HG03460 (cell line): Measurements from ENCODE around the gene CCL21.

Source experiments
- ATAC-seq: cut with Tn5 transposase; IDR thresholded peaks from one replicate; pipeline ENCODE4 v1.9.1; 2021; ENCODE audit not compliant: unreplicated experiment

The CCL21 gene

DNA sequence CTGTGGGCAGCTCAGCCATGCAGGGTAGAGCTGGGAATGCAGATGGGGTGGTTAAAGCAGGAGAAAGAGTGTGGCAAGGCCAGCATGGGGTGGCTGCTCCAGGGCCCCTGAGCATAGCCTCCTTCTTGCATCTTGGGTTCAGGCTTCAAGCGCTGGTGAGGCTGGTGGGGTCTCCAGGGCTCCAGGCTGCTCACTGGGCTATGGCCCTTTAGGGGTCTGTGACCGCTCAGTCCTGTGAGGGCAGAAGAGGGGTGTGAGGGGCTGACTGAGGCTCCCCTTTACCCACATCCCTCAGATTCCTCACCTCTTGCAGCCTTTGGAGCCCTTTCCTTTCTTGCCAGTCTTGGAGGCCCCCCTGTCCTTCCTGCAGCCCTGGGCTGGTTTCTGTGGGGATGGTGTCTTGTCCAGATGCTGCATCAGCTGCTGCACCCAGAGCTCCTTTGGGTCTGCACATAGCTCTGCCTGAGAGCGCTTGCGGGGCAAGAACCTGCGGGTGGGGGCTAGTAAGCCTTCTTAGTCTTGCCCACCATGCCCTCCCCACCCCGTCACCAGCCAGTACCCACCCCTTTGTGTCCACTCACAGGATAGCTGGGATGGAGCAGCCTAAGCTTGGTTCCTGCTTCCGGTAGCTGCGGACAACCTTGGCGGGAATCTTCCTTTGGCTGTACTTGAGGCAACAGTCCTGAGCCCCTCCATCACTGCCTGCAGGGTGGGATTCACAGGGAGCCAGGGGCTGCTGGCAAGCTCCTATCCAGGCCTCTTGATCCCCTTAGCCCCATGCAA, 549 bp downstream of the CCL21 start:
- no peak for ATAC-seq

DNA sequence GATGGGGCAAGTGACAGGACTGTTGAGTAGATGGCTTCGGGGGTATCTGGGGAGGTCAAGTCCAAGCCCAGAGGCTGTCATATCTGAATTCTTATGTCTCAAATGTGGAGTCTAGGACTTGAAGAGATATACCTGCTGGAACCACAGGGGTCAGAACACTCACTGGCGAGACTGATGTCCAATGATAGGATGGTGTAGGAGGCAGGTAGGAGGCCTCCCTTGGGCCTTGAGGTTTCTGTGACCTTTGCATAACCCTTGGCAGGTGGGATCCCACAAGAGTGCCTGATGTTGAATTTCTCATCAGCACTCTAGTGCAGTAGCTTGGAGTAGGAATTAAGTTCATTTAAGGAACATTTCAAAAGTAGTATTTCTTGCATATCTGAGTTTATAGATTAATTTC, 2.8 kb downstream of the CCL21 start:
- no peak for ATAC-seq

DNA sequence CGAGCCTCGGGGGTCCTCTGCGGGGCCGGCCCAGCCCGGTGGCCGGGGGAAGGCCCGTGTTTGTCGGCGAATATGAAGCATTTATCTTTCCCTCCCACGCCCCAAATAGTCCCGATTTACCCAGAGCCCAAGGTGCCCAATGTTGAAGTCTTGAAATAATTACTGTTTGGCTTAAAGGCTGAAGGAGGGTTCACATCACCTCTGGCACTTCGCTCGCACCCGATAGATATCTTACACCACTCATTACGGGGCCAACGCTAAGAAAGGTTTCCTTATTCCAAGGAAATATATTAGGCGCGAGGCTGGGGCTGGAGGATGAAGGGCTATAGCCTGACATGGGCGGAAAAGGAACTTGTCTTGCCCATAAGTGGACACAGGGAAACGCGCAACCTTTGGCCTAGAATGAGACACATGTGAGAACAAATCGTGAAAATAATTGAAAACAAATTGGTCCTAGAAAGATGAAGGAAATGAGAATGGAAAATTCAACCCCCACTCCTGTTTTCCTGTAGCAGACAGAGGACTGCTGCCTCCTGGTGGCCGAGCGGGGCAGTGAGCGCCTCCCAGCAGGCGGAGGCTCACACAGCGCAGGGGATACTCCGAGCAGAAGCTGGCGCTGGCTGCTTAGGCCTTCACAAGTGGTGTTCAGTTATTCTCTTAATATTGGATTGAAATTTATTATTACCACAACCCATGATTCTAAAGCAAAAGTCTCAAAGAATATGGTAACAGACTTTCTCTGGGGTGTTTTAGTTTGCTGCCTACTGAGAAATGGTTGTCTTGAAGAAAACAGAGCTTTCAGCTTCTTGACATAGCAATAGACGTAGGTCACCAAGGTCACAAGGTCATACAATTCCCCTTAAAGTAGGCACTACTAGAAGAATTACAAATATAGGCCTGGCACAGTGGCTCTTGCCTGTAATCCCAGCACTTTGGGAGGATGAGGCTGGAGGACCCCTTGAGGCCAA, 7.9 kb downstream of the CCL21 start:
- peak; percentile 67 for ATAC-seq

DNA sequence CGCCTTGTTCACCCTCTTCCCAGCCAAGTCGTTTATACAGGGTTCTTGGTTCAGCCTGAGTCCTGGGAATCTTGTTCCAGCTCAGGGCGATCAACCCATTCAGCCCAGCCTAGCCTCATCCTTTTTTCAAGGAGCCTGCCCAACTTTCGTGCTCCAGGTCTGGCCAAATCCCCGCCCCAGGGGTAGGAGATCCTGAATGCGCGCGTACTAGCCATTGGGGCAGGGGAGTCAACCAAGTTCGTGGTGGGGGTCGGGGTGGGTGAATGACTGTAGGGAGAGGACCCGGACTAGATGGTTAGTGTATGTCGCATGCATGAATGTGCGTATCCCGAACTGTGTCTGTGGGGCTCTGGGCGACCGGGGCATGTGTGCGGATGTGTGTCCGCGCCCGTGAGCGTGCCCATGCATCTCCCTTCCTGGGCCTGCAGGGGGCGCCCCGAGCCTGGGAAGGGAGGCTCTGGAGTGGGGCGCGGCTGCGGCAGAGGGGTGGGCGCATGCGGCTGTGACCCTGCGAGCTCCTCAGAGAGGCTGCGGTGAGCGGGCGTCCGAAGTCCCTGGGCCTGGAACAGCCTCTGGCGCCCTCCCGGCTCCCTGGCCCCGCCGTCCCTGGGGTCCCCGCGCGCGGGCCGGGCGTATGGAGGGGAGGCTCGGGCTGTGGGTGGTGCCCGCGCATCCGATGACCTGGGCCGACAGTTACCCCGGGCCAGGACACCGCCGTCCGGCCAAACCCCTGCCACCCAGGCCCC, 8.7 kb downstream of the CCL21 start:
- ATAC-seq = no peak

DNA sequence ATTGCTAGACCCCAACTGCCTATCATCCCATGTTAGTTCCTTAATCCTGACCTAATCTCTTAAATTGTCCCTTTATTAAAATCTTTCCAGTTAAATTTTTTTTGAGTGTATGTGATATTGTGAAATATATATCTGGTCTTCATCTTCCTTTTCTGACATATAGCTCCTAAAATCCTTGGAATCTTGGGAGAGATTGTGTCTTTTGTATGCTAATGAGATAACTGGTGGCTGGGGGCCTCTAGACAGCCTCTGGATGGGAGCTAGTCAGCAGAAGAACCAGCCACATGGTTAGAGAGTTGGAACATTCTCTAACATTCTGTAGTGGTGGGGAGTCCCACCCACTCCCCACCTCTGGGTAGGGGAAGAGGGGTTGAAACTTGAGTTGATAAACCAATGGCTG, 15.1 kb downstream of the CCL21 start:
- ATAC-seq = no peak

DNA sequence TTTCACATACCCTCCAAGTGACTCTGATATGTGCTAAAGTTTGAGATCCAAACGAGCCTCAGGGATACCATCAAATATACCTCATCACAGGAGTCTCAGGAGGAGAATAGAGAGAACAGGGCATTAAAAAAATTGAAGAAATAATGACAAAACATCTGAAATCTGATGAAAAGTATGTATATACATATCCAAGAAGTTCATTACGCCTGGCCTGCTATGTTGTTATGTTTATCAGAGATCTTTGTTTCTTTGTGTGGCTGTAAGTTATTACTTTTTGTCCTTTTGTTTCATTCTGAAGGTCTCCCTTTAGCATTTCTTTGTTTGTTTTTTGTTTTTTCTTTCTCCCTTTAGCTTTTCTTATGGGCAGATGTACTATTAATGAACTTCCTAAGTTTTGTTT, 16.4 kb downstream of the CCL21 start:
- ATAC-seq = no peak

DNA sequence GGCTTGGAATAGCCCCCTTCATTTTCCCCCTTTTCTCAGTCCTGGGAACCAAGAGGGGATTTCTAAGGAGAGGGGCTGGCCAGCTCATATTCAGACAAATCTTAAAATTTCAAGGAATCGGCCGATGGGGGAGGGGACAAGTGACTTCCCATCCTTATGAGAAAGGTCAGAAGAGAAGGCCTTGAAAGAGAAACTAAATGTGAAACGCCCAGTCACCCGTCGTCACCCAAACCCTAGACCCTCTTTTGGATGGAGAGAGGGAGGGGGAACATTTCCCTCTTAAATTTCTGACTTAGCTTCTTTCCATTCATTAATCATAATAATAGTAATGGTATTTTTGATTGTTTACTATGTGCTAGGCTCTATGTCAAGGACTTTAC, 18.0 kb downstream of the CCL21 start:
- ATAC-seq = no peak

DNA sequence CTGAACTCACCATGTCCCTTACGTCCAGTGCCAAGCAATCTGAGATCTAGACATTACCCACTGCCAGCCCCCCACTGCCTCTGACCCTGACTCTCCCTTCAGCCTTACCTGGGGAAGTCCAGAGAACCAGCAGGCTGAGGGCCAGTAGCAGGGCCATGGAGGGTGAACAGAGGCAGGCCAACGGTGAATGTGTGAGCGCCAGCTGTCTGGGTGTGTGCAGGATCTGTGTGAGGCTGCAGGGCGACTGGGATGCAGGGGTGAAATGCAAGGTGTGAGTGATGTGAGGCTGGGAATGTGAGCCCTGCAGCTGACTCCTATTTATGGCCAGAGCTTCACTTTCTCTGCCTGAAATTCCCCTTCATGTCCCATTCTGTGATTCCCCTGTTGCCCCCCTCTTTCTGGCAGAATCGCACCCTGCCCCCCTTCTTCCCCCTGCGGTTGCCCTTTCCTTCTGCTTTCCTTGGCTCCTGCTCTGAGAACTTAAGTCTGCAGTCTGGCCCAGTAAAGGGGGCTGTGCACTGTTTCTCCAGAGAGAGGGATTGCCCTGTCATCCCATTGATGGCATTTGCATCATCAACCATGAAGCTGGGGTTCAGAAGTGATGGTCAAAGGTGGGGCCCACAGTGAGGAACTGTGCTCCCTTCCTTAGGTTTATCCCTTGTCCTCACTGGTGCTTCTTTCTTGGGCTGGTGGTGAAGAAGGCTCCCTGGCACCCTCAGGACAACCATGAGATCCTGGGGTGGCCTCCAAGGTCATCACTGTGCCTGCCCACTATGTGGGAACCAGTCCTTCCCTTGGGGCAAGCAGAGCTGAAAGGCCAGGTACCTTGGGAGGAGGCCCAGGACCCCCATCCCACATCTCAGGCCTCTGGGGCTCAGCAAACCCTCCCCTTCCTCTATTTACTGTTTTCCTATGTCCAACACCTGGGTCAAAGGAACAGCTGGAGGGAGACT, 18.7 kb downstream of the CCL21 start, which contains the start of gene CCL19:
TSS of gene CCL19 (minus strand) at position 294 of the 953 bp plus-strand sequence. CDS start at position 157, 137 bp downstream.
- no peak for ATAC-seq

DNA sequence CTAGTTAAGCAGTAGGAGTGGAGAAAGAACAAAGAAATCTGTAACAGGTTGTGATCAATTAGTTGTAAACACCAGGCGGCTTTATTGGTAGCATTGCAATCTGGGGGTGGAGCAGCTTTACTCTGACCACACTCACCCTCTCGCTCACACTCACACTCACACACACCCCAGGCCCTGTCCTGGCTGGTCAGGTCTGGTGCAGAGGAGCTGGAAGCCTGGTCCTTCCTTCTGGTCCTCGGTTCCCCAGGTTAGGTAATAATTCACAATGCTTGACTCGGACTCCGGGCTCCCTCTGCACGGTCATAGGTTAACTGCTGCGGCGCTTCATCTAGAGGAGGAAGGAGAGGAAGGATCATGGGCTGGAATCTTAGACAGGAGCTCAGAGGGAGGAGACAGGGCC, 20.4 kb downstream of the CCL21 start:
- no peak for ATAC-seq

DNA sequence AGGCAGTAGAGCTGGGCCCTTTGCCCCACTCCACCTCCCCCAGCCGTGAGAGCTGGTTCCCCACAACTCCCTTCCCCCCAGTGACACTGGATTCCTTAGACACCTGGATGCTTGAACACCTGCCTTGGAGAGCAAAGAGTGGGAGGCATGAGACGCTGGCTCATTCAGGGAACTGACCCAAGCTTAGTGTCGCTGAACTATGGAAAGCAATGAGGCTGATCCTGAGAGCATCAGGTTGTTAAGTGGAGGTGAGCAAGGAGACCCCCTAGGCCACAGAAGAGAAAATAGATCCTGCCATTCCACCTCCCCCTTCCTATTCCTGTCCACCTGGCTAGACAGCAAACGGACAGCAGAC, 20.8 kb downstream of the CCL21 start:
- no peak for ATAC-seq

DNA sequence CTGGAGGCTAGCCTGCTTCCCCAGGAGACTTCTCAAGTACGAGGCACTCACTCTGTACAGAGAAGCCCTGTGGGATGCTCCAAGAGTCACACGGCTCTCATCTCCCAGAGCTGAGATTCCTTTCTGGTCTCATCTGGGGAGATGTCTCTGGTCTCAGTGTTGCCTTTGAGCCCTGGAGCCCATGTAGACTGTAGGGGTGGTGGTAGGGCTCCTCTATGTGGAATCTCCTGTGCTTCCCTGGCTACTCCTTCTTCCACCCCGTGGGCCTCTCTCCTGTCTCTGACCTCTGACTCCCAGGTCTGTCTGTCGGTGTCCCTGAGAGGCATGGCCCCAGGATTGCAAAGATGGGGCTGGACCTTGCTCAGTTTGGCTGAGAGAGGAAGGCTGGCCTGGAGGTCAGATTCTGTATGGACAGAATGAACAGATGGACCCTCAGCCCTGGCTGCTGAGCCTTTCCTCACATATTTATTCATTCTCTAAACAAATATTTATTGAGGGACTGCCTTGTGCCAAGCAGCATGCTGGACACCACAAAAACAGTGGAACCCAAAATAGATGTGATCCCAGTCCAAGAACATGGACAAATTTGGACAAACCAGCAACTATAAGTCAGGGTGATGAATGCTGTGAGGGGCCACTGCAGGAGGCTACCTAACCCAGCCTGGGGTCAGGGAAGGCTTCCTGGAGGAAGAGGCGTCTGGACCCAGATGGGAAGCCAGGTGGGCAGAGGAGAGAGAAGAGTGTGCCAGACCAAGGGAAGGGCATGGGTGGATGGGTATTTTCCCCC, 21.4 kb downstream of the CCL21 start:
- ATAC-seq = no peak

DNA sequence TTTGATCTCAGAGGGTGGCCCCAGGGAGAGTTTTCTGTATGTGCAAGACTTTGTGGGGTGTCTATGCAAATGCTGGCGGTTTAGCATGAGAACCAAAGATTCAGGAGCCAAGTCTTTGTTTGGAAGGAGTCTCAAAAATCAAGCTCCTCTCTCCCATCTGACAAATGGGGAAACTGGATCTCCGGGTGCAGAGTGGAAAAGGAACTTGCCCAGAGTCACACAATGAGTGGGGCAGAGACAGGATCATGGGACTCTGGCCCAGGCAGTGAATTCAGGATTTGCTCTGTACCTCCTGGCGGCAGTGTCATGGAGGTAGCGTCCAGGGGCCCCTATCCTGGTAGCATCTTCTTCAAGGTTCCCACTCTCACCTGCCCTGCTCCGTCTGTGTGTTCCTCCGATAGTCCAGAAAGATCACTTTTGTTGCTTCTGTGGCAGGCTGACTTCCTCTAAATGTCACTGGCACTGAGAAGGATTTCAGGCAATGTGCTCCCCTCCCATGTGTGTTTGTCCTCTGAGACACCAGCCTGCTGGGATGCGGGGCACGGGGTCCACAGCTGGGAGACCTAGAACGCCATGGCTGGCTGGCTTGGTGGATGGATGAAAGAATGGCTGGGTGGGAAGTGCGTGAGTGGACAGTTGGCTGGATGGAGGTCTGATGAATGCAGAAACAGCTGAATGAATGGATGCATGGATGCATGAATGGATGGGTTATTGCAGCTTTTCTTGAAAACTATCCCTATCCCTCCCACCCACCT, 22.5 kb downstream of the CCL21 start:
- ATAC-seq = no peak

DNA sequence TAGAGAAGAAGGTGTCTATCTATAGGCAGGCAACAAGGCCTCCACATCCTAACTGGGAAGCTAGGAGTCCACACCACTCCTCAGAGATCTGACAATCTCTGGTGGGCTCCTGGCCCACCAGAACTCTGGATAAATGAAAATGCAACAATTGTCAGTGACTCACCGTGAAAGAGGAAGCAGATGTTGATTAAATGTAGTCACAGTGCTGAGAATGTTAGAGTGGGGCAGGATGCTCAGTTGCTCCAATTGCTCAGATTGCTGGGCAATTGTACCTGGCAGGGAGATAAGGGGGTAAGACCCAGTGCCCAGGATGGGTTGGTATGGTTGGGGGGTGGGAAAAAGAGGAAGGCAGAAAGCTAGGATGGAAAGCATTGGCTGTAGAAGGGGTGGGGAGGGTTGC, 23.2 kb downstream of the CCL21 start:
- ATAC-seq = no peak

DNA sequence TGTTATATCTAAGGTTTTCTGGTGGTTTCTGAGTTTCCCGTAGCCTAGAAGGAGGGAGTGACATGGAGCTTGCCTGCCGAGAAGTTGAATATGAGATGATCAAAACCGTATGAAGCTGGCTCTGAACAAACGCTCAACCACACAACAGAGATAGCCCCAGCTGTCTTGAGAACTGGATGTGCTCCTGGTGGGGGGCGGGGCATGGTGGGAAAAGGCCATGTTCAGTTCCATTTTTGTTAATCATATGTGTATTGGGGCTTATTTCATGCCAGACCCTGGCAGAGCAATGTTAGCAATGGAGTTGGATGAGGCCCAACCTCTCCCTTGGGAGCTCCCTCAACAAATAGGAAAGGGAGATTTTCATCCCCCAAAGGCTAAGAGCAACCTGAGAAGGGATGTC, 23.7 kb downstream of the CCL21 start:
- no peak for ATAC-seq

DNA sequence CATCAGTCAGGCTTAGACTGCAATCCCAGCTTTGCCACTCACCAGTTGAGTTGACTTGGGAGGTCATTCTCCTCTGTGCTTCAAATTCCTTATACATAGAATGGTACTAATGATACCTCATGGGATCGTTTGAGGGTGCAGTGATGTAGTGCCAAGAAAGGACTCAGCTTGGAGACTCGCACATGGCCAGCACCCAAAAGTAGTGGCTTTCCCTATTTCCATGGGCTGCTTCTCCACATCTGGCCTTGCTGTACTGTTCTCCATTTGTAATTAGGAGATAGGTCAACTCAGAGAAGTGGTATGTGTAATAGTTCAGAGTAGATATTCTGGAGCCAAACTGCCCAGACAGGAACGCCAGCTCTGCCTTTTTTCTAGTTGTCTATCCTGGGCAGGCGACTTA, 24.3 kb downstream of the CCL21 start:
- ATAC-seq = no peak

DNA sequence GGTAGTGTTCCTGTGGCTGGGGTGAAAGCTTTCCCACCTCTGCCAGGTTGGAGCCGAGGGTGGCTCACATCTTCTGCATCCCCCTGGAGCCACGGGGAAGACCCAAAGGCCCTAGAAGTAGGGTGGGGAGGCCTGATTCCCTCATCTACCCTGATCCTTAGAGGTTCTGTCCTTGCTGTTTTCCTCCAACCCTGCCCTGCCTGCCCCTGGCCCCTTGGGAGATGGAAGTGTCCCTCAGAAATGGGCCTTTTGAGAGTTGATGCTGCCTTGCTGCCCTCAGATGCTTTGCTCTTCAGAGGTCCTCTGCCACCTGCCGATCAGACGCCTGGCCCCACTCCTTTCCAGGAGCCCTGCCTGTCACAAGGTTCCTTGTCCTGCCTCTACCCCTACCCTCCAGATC, 25.1 kb downstream of the CCL21 start:
- no peak for ATAC-seq

DNA sequence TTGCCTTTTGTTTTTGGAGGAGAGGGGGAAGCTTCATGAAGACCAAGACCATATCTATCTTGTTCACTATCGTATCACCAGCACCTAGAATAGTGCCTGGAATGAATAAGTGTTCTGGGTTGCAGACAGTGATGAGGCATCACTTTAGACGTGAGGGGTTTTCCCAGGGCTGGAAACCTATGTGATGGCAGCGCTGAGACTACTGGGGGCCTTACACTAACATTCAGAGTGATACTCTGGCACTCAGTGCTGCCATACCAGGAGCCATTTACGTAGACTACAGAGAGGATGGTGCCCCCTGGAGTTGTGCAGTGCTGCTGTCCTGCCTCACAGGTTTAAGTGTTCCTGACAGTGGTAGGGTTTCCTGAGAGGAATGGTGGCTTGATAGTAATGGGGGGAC, 25.8 kb downstream of the CCL21 start:
- ATAC-seq = no peak

DNA sequence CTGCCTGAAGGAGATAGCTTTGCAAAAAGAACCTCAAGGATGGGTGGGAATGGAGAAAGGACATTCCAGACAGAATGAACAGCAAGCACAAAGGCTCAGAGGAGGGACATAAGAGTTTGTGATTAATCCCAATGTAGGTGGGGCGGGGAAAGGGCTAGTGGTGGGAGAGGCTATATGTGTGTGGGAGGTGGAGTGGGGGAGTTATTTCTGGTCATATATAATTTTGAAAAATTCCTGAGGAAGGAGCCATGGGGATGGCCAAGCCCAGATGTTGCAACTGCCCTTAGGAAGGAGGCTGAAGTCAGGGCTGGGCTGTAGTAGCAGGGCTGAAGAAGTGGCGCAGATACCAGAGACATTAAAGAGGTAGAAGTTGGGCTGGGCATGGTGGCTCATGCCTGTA, 34.1 kb downstream of the CCL21 start:
- no peak for ATAC-seq
